ENCODE data around the gene JAG1. TPM values are rescaled to one million over a fixed set of nuclear protein-coding genes. Genes with fewer than 3 reads are reported as not detected.

Gene JAG1
- total RNA-seq, 1 experiment from 2014 or later, result 8.3 TPM

GRCh38 chr20:10632721-10633509 lies 40.9 kb downstream of the JAG1 start:
- no peaks in the 10 kb centered on the region for H3K9me3 ChIP-seq (ENCODE audit: low read length)
- H3K4me1 ChIP-seq (ENCODE audit: low read length), result peaks cover 32% of the 10 kb centered on the region
- H4K20me1 ChIP-seq (ENCODE audit: insufficient read depth, low read depth, low read length), result no peaks in the 10 kb centered on the region
- no peaks in the 10 kb centered on the region for H3K36me3 ChIP-seq (ENCODE audit: insufficient read depth, low read length)
- H3K9me2 ChIP-seq (replicated peaks; ENCODE audit: insufficient read depth, low read length), result no peaks in the 10 kb centered on the region
- DNase-seq, result no peak
- H3K4me3 ChIP-seq (ENCODE audit: low read length), result peak overlapping the region; percentile 22; the same call in 1 of the 2 replicates
- no peak overlapping the region for H2AFZ ChIP-seq (ENCODE audit: low read length)
- H3K27me3 ChIP-seq (ENCODE audit: low read length), result no peaks in the 10 kb centered on the region
- peak overlapping the region; percentile 68 for H3K4me2 ChIP-seq (ENCODE audit: low read depth, low read length, poor library complexity, severe bottlenecking)
- peak overlapping the region; percentile 8; the same call in 1 of the 2 replicates for H3K9ac ChIP-seq (ENCODE audit: low read length)
- H3K27ac ChIP-seq (ENCODE audit: low read length), result peak overlapping the region; percentile 87
- H3K79me2 ChIP-seq (ENCODE audit: low read length), result no peaks in the 10 kb centered on the region

DNA sequence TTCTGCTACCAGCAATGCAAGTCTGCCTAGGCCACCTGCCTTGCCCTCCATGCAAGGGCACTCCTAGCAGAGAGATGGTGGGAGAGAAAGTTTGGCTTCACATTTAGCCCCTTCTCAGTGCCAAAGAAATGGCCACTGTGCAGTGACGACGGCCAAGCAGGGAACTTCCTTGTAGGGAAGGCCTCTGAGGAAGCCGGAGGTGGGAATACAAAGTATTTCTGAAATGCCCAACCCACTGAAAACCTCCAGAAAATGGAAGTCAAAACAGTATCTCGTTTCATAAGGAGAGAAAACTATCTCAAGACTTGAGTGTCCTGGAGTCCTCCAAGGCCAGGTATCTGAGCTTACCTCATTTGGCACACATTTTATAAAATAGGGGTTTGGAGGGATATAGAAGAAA lies 42.7 kb downstream of the JAG1 start:
- Histone ChIP-seq H3K36me3 (ENCODE audit: insufficient read depth, low read length) (no peaks in the 10 kb centered on the region), H2AFZ (ENCODE audit: low read length) (no peak overlapping the region), H3K4me1 (ENCODE audit: low read length) (peaks cover 44% of the 10 kb centered on the region), H4K20me1 (ENCODE audit: insufficient read depth, low read depth, low read length) (no peaks in the 10 kb centered on the region), H3K9ac (ENCODE audit: low read length) (no peak overlapping the region), H3K9me2 (replicated peaks; ENCODE audit: insufficient read depth, low read length) (no peaks in the 10 kb centered on the region), H3K4me2 (ENCODE audit: low read depth, low read length, poor library complexity, severe bottlenecking) (no peak overlapping the region), H3K27me3 (ENCODE audit: low read length) (no peaks in the 10 kb centered on the region), H3K79me2 (ENCODE audit: low read length) (no peaks in the 10 kb centered on the region), H3K4me3 (ENCODE audit: low read length) (no peak overlapping the region), H3K27ac (ENCODE audit: low read length) (no peak overlapping the region), H3K9me3 (ENCODE audit: low read length) (no peaks in the 10 kb centered on the region)
- no peak for DNase-seq

- H3K4me2 ChIP-seq (ENCODE audit: low read depth, low read length, poor library complexity, severe bottlenecking), result no peak overlapping the region
- no peak for DNase-seq
- no peaks in the 10 kb centered on the region for H3K27me3 ChIP-seq (ENCODE audit: low read length)
- peaks cover 41% of the 10 kb centered on the region for H3K4me1 ChIP-seq (ENCODE audit: low read length)
- no peaks in the 10 kb centered on the region for H3K9me2 ChIP-seq (replicated peaks; ENCODE audit: insufficient read depth, low read length)
- no peak overlapping the region for H3K9ac ChIP-seq (ENCODE audit: low read length)
- H3K27ac ChIP-seq (ENCODE audit: low read length), result no peak overlapping the region
- H4K20me1 ChIP-seq (ENCODE audit: insufficient read depth, low read depth, low read length), result no peaks in the 10 kb centered on the region
- H2AFZ ChIP-seq (ENCODE audit: low read length), result no peak overlapping the region
- no peaks in the 10 kb centered on the region for H3K79me2 ChIP-seq (ENCODE audit: low read length)
- H3K36me3 ChIP-seq (ENCODE audit: insufficient read depth, low read length), result no peaks in the 10 kb centered on the region
- no peak overlapping the region for H3K4me3 ChIP-seq (ENCODE audit: low read length)
- H3K9me3 ChIP-seq (ENCODE audit: low read length), result no peaks in the 10 kb centered on the region
These were observed 43.7 kb downstream of the JAG1 start for GRCh38 chr20:10629946-10630650.

GRCh38 chr20:10626896-10627295 lies 46.9 kb downstream of the JAG1 start:
- Histone ChIP-seq H3K36me3 (ENCODE audit: insufficient read depth, low read length) (no peaks in the 10 kb centered on the region), H3K4me1 (ENCODE audit: low read length) (peaks cover 12% of the 10 kb centered on the region), H2AFZ (ENCODE audit: low read length) (no peak overlapping the region), H3K27me3 (ENCODE audit: low read length) (no peaks in the 10 kb centered on the region), H3K79me2 (ENCODE audit: low read length) (no peaks in the 10 kb centered on the region), H4K20me1 (ENCODE audit: insufficient read depth, low read depth, low read length) (no peaks in the 10 kb centered on the region), H3K9me3 (ENCODE audit: low read length) (no peaks in the 10 kb centered on the region), H3K27ac (ENCODE audit: low read length) (0 out of 2 replicates have a peak overlapping the region, but pooled peaks have one; percentile 21), H3K9ac (ENCODE audit: low read length) (no peak overlapping the region), H3K4me2 (ENCODE audit: low read depth, low read length, poor library complexity, severe bottlenecking) (peak overlapping the region; percentile 11), H3K4me3 (ENCODE audit: low read length) (no peak overlapping the region), H3K9me2 (replicated peaks; ENCODE audit: insufficient read depth, low read length) (no peaks in the 10 kb centered on the region)
- DNase-seq, result no peak

- Histone ChIP-seq H3K27me3 (ENCODE audit: low read length) (no peaks in the 10 kb centered on the region), H4K20me1 (ENCODE audit: insufficient read depth, low read depth, low read length) (no peaks in the 10 kb centered on the region), H3K4me3 (ENCODE audit: low read length) (no peak overlapping the region), H3K9me3 (ENCODE audit: low read length) (no peaks in the 10 kb centered on the region), H2AFZ (ENCODE audit: low read length) (no peak overlapping the region), H3K4me1 (ENCODE audit: low read length) (peaks cover 12% of the 10 kb centered on the region), H3K27ac (ENCODE audit: low read length) (no peak overlapping the region), H3K36me3 (ENCODE audit: insufficient read depth, low read length) (no peaks in the 10 kb centered on the region), H3K4me2 (ENCODE audit: low read depth, low read length, poor library complexity, severe bottlenecking) (no peak overlapping the region), H3K9ac (ENCODE audit: low read length) (no peak overlapping the region), H3K79me2 (ENCODE audit: low read length) (no peaks in the 10 kb centered on the region), H3K9me2 (replicated peaks; ENCODE audit: insufficient read depth, low read length) (no peaks in the 10 kb centered on the region)
- no peak for DNase-seq
These were observed 48.2 kb downstream of the JAG1 start for GRCh38 chr20:10625641-10626040.

- no peaks in the 10 kb centered on the region for H3K9me3 ChIP-seq (ENCODE audit: low read length)
- no peak overlapping the region for H3K4me2 ChIP-seq (ENCODE audit: low read depth, low read length, poor library complexity, severe bottlenecking)
- H3K9me2 ChIP-seq (replicated peaks; ENCODE audit: insufficient read depth, low read length), result no peaks in the 10 kb centered on the region
- H3K9ac ChIP-seq (ENCODE audit: low read length), result no peak overlapping the region
- peaks cover 12% of the 10 kb centered on the region for H3K4me1 ChIP-seq (ENCODE audit: low read length)
- no peak for DNase-seq
- no peaks in the 10 kb centered on the region for H4K20me1 ChIP-seq (ENCODE audit: insufficient read depth, low read depth, low read length)
- H3K27ac ChIP-seq (ENCODE audit: low read length), result no peak overlapping the region
- H3K4me3 ChIP-seq (ENCODE audit: low read length), result no peak overlapping the region
- no peaks in the 10 kb centered on the region for H3K27me3 ChIP-seq (ENCODE audit: low read length)
- no peaks in the 10 kb centered on the region for H3K79me2 ChIP-seq (ENCODE audit: low read length)
- H3K36me3 ChIP-seq (ENCODE audit: insufficient read depth, low read length), result no peaks in the 10 kb centered on the region
- H2AFZ ChIP-seq (ENCODE audit: low read length), result no peak overlapping the region
These were observed 51.0 kb downstream of the JAG1 start for GRCh38 chr20:10622657-10623418.

GRCh38 chr20:10621149-10621548 lies 52.6 kb downstream of the JAG1 start:
- Histone ChIP-seq H3K79me2 (ENCODE audit: low read length) (no peaks in the 10 kb centered on the region), H2AFZ (ENCODE audit: low read length) (no peak overlapping the region), H3K9me2 (replicated peaks; ENCODE audit: insufficient read depth, low read length) (no peaks in the 10 kb centered on the region), H3K27me3 (ENCODE audit: low read length) (no peaks in the 10 kb centered on the region), H3K4me3 (ENCODE audit: low read length) (no peak overlapping the region), H3K9me3 (ENCODE audit: low read length) (no peaks in the 10 kb centered on the region), H3K9ac (ENCODE audit: low read length) (no peak overlapping the region), H3K4me2 (ENCODE audit: low read depth, low read length, poor library complexity, severe bottlenecking) (no peak overlapping the region), H3K4me1 (ENCODE audit: low read length) (no peaks in the 10 kb centered on the region), H4K20me1 (ENCODE audit: insufficient read depth, low read depth, low read length) (no peaks in the 10 kb centered on the region), H3K27ac (ENCODE audit: low read length) (no peak overlapping the region), H3K36me3 (ENCODE audit: insufficient read depth, low read length) (no peaks in the 10 kb centered on the region)
- DNase-seq, result no peak

DNA sequence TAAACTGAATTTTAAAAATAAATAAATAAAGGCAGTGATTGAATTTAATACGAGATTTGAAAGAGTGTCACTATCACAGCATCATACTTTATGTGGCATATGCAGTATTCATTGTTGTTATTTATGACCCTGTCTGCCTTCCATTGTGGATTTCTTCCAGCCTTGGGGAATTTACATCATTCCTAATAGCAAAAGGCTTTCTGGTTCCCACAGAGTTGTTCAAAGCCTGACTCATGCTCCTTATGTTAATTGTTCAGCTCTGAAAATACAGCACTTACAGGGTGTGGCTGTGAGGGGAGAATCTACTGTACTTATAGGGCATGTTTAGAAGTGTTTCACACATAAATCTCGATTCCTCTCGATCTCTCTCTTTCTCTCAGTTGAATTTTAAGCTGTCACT lies 54.4 kb downstream of the JAG1 start:
- H3K4me2 ChIP-seq (ENCODE audit: low read depth, low read length, poor library complexity, severe bottlenecking), result no peak overlapping the region
- no peaks in the 10 kb centered on the region for H4K20me1 ChIP-seq (ENCODE audit: insufficient read depth, low read depth, low read length)
- H3K4me1 ChIP-seq (ENCODE audit: low read length), result no peaks in the 10 kb centered on the region
- no peak overlapping the region for H3K4me3 ChIP-seq (ENCODE audit: low read length)
- H3K9me3 ChIP-seq (ENCODE audit: low read length), result no peaks in the 10 kb centered on the region
- H2AFZ ChIP-seq (ENCODE audit: low read length), result no peak overlapping the region
- no peaks in the 10 kb centered on the region for H3K79me2 ChIP-seq (ENCODE audit: low read length)
- H3K9ac ChIP-seq (ENCODE audit: low read length), result no peak overlapping the region
- no peak for DNase-seq
- no peak overlapping the region for H3K27ac ChIP-seq (ENCODE audit: low read length)
- no peaks in the 10 kb centered on the region for H3K36me3 ChIP-seq (ENCODE audit: insufficient read depth, low read length)
- no peaks in the 10 kb centered on the region for H3K9me2 ChIP-seq (replicated peaks; ENCODE audit: insufficient read depth, low read length)
- no peaks in the 10 kb centered on the region for H3K27me3 ChIP-seq (ENCODE audit: low read length)
